HL-60 (cell line): ENCODE data around the gene IPPK.

ENCODE experiments used
- GABPA ChIP-seq: IDR thresholded peaks from 2 replicates; pipeline ENCODE4 v1.6.1; 2012; ENCODE audit warnings: low read depth
- POLR2AphosphoS5 ChIP-seq: IDR thresholded peaks from 2 replicates; pipeline ENCODE4 v1.6.1; 2012; ENCODE audit warnings: low read depth
- TF ChIP-seq, protein P1 (sequence below): IDR thresholded peaks from one replicate; pipeline ENCODE4 v1.5.1; 2011; ENCODE audit warnings: low read length, control low read depth, inconsistent platforms; ENCODE audit not compliant: insufficient read depth
- TF ChIP-seq, protein P2 (sequence below): IDR thresholded peaks from 2 replicates; pipeline ENCODE4 v1.6.1; 2012; ENCODE audit warnings: low read depth; ENCODE audit not compliant: insufficient replicate concordance

DNA sequence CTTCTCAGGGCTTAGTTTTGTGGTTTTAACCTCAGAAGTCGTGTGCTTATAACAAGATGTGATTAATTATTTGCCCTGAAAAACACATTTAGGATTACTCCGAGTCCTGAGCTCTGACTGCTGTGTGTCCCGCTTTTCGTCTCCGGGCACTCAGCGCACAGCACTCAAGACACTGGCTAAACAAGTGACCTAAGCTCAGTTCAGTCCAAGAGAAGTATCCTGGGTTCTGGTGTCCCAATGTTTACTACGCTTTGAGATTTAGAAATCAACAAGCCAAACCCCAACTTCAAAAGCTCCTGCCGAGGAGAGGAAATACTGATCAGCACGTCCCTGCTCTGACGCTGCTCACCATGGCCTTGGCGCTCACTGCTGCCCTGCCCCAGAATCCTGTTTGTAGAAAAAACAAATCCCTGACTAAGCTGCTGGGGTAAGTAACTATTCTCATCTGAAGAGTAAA, 53.2 kb downstream of the IPPK start:
- TF ChIP-seq, protein P1, sequence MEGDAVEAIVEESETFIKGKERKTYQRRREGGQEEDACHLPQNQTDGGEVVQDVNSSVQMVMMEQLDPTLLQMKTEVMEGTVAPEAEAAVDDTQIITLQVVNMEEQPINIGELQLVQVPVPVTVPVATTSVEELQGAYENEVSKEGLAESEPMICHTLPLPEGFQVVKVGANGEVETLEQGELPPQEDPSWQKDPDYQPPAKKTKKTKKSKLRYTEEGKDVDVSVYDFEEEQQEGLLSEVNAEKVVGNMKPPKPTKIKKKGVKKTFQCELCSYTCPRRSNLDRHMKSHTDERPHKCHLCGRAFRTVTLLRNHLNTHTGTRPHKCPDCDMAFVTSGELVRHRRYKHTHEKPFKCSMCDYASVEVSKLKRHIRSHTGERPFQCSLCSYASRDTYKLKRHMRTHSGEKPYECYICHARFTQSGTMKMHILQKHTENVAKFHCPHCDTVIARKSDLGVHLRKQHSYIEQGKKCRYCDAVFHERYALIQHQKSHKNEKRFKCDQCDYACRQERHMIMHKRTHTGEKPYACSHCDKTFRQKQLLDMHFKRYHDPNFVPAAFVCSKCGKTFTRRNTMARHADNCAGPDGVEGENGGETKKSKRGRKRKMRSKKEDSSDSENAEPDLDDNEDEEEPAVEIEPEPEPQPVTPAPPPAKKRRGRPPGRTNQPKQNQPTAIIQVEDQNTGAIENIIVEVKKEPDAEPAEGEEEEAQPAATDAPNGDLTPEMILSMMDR, result no peak
- TF ChIP-seq, protein P2, sequence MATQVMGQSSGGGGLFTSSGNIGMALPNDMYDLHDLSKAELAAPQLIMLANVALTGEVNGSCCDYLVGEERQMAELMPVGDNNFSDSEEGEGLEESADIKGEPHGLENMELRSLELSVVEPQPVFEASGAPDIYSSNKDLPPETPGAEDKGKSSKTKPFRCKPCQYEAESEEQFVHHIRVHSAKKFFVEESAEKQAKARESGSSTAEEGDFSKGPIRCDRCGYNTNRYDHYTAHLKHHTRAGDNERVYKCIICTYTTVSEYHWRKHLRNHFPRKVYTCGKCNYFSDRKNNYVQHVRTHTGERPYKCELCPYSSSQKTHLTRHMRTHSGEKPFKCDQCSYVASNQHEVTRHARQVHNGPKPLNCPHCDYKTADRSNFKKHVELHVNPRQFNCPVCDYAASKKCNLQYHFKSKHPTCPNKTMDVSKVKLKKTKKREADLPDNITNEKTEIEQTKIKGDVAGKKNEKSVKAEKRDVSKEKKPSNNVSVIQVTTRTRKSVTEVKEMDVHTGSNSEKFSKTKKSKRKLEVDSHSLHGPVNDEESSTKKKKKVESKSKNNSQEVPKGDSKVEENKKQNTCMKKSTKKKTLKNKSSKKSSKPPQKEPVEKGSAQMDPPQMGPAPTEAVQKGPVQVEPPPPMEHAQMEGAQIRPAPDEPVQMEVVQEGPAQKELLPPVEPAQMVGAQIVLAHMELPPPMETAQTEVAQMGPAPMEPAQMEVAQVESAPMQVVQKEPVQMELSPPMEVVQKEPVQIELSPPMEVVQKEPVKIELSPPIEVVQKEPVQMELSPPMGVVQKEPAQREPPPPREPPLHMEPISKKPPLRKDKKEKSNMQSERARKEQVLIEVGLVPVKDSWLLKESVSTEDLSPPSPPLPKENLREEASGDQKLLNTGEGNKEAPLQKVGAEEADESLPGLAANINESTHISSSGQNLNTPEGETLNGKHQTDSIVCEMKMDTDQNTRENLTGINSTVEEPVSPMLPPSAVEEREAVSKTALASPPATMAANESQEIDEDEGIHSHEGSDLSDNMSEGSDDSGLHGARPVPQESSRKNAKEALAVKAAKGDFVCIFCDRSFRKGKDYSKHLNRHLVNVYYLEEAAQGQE, result no peak
- no peak for TF ChIP-seq POLR2AphosphoS5
- TF ChIP-seq GABPA, result no peak
